HL-60 (cell line): ENCODE results near the gene CDC20.

Experiments used
- DNase-seq, 2 experiments: peaks; one replicate each; pipeline ENCODE4 v3.0.0-alpha.2; 2010 to 2020; ENCODE audit warnings: low read depth in 1 of 2, low spot score in 1 of 2
- H3K27ac ChIP-seq: fragments of 250-450 bp; sonication (Bioruptor Pico); replicated peaks from 2 replicates; pipeline ENCODE4 v1.5.1; 2020; ENCODE audit warnings: mild to moderate bottlenecking, moderate library complexity
- H3K27me3 ChIP-seq: fragments of 250-450 bp; sonication (Bioruptor Pico); 2 replicates; pipeline ENCODE4 v1.5.1; 2021; ENCODE audit warnings: mild to moderate bottlenecking, moderate library complexity; ENCODE audit not compliant: insufficient read depth, poor library complexity, severe bottlenecking
- H3K4me3 ChIP-seq: replicated peaks from 2 replicates; pipeline ENCODE4 v1.5.1; 2011; ENCODE audit warnings: mild to moderate bottlenecking, control low read depth, low read length; ENCODE audit not compliant: insufficient read depth
- GABPA ChIP-seq: IDR thresholded peaks from 2 replicates; pipeline ENCODE4 v1.6.1; 2012; ENCODE audit warnings: low read depth
- POLR2AphosphoS5 ChIP-seq: IDR thresholded peaks from 2 replicates; pipeline ENCODE4 v1.6.1; 2012; ENCODE audit warnings: low read depth
- REST ChIP-seq: IDR thresholded peaks from 2 replicates; pipeline ENCODE4 v1.6.1; 2012; ENCODE audit warnings: low read depth; ENCODE audit not compliant: insufficient replicate concordance
- SPI1 ChIP-seq: IDR thresholded peaks from 2 replicates; pipeline ENCODE4 v1.6.1; 2012; ENCODE audit warnings: low read depth, mild to moderate bottlenecking, borderline replicate concordance
- TF ChIP-seq, protein P1 (sequence below): IDR thresholded peaks from one replicate; pipeline ENCODE4 v1.5.1; 2011; ENCODE audit warnings: low read length, control low read depth, inconsistent platforms; ENCODE audit not compliant: insufficient read depth

Gene CDC20

GRCh38 chr1:43370564-43370963 lies 11.8 kb downstream of the CDC20 start:
- no peak overlapping the region for H3K27ac ChIP-seq
- no peak for TF ChIP-seq POLR2AphosphoS5
- no peak for DNase-seq
- no peak overlapping the region for H3K4me3 ChIP-seq
- no peaks in the 10 kb centered on the region for H3K27me3 ChIP-seq

DNA sequence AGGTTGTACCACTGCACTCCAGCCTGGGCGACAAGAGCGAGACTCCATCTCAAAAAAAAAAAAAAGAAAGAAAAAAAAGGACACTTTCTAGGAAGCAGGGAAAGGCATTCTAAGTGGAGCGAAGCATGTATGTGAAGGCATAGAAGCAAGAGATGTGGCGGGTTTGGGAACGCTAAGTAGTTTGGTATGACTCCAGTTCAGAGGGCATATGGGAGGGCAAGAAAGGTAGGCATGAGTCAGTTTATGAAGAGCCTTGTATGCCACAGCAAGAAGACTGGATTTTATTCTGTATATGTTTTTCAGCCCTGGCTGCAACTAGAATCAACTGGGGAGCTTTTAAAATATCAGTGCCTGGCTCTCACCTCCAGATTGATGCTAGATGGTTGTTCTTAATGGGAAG lies 13.4 kb downstream of the CDC20 start:
- DNase-seq: no peak
- Histone ChIP-seq H3K27me3 (no peaks in the 10 kb centered on the region), H3K27ac (no peak overlapping the region), H3K4me3 (no peak overlapping the region)
- no peak for TF ChIP-seq POLR2AphosphoS5
- TF ChIP-seq REST: no peak
- no peak for TF ChIP-seq SPI1
- TF ChIP-seq, protein P1, sequence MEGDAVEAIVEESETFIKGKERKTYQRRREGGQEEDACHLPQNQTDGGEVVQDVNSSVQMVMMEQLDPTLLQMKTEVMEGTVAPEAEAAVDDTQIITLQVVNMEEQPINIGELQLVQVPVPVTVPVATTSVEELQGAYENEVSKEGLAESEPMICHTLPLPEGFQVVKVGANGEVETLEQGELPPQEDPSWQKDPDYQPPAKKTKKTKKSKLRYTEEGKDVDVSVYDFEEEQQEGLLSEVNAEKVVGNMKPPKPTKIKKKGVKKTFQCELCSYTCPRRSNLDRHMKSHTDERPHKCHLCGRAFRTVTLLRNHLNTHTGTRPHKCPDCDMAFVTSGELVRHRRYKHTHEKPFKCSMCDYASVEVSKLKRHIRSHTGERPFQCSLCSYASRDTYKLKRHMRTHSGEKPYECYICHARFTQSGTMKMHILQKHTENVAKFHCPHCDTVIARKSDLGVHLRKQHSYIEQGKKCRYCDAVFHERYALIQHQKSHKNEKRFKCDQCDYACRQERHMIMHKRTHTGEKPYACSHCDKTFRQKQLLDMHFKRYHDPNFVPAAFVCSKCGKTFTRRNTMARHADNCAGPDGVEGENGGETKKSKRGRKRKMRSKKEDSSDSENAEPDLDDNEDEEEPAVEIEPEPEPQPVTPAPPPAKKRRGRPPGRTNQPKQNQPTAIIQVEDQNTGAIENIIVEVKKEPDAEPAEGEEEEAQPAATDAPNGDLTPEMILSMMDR: no peak
- no peak for TF ChIP-seq GABPA

- Histone ChIP-seq H3K27ac (no peak overlapping the region), H3K4me3 (no peak overlapping the region), H3K27me3 (no peaks in the 10 kb centered on the region)
- no peak for DNase-seq
- no peak for TF ChIP-seq REST
- TF ChIP-seq, protein P1: no peak
- TF ChIP-seq GABPA: no peak
- TF ChIP-seq SPI1: no peak
- TF ChIP-seq POLR2AphosphoS5: no peak
These were observed 14.5 kb downstream of the CDC20 start for GRCh38 chr1:43373066-43373940.

DNA sequence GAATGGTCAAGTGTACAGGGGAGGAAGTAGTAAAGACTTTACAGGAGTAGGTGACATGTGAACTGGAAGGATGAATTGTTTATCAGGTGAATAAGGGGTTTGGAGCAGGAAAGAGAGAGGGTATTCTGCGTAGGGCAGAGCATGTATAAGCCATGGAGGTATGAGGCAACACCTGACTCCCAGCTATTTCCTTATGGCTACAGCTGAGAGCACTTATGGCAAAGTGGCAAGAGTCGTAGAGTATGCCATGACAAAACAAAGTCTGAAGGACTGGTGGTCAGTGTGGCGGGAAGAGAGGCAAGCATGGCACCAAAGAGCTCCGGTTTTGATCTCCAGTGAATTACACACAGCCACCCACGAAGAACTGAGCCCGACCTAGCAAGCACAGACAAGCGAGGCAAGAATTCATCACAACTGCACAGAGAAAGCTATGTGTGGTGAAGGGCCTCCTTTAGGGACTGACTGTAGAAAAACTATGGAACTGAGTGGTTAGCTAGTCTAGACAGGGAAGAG lies 18.0 kb downstream of the CDC20 start:
- TF ChIP-seq POLR2AphosphoS5 (no peak), SPI1 (no peak), GABPA (no peak), REST (no peak)
- TF ChIP-seq, protein P1: no peak
- no peaks in the 10 kb centered on the region for H3K27me3 ChIP-seq
- no peak overlapping the region for H3K4me3 ChIP-seq
- DNase-seq: no peak
- H3K27ac ChIP-seq: no peak overlapping the region
